ENCODE measurements around the gene FERMT2. TPM values are rescaled to one million over a fixed set of nuclear protein-coding genes. Genes with fewer than 3 reads are reported as not detected.
"Not testable (repeated sequence)": the region's sequence is repeated elsewhere in the genome, so short reads cannot be mapped to it uniquely, and the experiment has no call there.

FERMT2 gene
- polyA plus RNA-seq, 1 donor from 2014 or later: not detected

DNA sequence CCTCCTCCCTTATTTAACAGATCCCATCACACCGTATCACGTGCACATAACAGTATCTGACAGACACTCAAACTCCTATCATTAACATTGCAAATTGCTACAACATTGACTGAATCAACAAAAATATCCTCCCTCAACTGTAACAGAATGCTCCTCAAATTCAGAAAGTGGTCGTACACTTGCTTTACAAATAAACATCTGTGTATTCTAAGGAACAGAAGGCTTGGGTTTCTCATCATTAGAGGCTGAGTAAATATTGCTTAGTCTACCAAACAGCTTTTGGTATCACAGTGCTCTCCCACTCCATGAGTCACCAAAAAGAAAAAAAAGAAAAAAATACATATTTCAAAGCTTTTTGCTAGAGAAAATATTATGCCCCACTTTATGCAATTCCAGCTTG, 23.9 kb downstream of the FERMT2 start:
- Mint-ChIP-seq H3K27ac (no peak overlapping the region), H3K27me3 (no peaks in the 10 kb centered on the region), H3K4me1 (no peaks in the 10 kb centered on the region), H3K9me3 (peaks cover 0 to 3% (median 0%) of the 10 kb centered on the region in 3 donors), H3K4me3 (no peak overlapping the region), H3K36me3 (peaks cover 2% of the 10 kb centered on the region)

DNA sequence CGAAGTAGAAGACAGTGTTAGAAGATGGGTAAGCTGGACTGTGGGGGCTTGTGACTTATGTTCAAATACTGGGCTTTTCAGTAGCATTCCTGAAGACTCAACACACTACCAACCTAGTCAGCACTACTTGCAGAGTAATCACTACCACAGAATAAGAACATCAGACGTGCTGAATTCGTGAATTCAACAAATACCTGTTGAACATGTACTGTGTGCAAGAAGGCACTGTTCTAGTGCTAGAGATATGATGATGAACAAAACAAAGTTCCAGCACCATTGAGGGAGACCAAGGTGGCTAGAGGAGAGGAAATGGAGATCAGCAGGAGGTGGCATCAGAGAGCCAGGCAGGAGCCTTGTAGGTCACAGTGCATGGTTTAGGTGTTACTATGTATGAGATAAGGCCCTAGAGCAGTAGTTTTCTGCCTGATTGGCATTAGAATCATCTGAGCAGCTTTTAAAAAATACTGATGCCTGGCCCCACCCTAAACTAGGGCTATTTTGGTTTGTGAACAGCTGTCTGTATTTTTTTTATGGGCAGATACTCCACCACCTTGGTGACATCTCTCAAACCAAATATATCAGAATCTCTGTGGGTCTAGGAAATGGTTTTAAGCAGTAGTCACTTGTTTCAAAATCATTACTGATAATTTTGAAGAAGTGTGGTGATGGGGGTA, 26.8 kb downstream of the FERMT2 start:
- H3K9me3 Mint-ChIP-seq: peaks cover 0 to 1% (median 0%) of the 10 kb centered on the region in 3 donors
- H3K27me3 Mint-ChIP-seq: peaks cover 2% of the 10 kb centered on the region
- peaks cover 3% of the 10 kb centered on the region for H3K36me3 Mint-ChIP-seq
- no peaks in the 10 kb centered on the region for H3K4me1 Mint-ChIP-seq
- no peak overlapping the region for H3K4me3 Mint-ChIP-seq
- no peak overlapping the region for H3K27ac Mint-ChIP-seq

DNA sequence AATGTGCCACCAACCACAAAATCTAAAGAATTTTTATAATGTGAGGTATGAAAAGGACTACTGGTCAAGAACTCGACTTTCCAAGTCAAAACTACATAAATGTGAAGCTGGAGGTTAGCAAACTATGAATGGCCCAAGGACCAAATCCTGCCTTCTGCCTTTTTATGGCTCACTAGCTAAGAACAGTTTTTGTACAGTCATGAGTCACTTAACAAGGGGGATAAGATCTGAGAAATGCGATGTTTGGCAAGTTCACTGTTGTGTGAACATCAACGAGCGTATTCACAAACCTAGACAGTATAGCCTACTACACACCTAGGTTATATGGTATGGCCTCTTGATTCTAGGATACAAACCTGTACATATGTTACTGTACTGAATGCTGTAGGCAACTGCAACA, 28.2 kb downstream of the FERMT2 start:
- H3K4me3 Mint-ChIP-seq: no peak overlapping the region
- peaks cover 3% of the 10 kb centered on the region for H3K36me3 Mint-ChIP-seq
- H3K9me3 Mint-ChIP-seq: peaks cover 0 to 1% (median 0%) of the 10 kb centered on the region in 3 donors
- H3K27ac Mint-ChIP-seq: no peak overlapping the region
- H3K27me3 Mint-ChIP-seq: peaks cover 2% of the 10 kb centered on the region
- peaks cover 5 to 8% (median 7%) of the 10 kb centered on the region in 3 donors for H3K4me1 Mint-ChIP-seq

DNA sequence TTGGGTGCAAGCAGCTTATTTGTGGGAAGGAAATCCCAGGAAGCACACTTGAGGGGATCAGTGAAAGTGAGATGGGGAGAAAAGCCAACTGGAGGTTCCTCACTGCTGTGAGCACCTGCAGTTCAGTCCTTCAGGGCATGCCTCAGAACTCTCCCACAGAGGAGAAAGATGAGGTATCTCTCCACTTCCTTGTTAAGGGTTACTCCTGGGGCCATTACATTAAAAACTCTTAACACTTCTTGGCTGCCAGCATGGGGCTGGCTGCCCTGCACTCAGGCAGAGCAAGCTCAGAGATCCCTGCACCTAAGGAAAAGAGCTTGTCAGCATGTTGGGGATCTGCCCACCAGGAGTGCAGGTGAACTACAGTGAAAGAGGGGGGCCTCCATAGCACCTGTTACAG, 28.8 kb downstream of the FERMT2 start:
- Mint-ChIP-seq H3K27ac (no peak overlapping the region), H3K4me3 (no peak overlapping the region), H3K4me1 (peaks cover 7 to 13% (median 9%) of the 10 kb centered on the region in 3 donors), H3K9me3 (peaks cover 0 to 1% (median 0%) of the 10 kb centered on the region in 3 donors), H3K36me3 (peaks cover 3% of the 10 kb centered on the region), H3K27me3 (peaks cover 2% of the 10 kb centered on the region)

DNA sequence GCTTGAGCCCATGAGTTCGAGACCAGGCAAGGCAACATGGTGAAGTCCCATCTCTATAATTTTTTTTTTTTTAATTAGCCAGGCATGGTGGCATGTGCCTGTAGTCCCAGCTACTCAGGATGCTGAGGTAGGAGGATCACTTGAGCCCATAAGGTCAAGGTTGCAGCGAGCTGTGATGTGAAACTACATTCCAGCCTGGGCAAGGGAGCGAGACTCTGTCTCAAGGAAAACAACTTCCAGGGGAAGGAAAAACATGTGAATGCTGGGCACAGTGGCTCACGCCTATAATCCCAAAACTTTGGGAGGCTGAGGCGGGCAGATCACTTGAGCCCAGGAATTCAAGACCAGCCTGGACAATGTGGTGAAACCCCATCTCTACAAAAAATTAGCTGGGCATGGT, 30.4 kb downstream of the FERMT2 start:
- not testable (repeated sequence) for H3K27me3 Mint-ChIP-seq, H3K36me3 Mint-ChIP-seq, H3K9me3 Mint-ChIP-seq, H3K4me3 Mint-ChIP-seq
- peaks cover 7 to 13% (median 10%) of the 10 kb centered on the region in 3 donors for H3K4me1 Mint-ChIP-seq
- peak overlapping the region in 1 of 3 donors; percentile 34 for H3K27ac Mint-ChIP-seq

DNA sequence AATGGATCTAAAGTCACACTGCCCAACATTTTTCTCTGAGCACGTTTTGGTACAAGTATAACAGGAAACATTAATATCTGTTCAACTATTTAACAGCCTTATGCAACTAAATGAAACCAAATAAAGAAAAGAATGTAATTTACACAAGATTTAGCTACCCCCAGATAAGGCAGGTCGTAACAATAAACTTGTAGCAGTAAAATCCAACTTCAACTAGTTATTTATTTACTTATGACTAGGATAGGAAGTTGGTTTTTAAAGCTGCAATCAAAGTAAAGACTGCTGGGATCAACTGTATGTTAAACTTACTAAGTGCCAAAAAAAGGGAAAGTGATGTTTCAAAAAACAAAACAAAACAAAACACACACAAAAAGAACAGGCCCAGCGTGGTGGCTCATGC, 30.9 kb downstream of the FERMT2 start:
- Mint-ChIP-seq H3K4me1 (peaks cover 7 to 13% (median 10%) of the 10 kb centered on the region in 3 donors), H3K9me3 (peaks cover 0 to 1% (median 0%) of the 10 kb centered on the region in 3 donors), H3K27me3 (peaks cover 2% of the 10 kb centered on the region), H3K27ac (peak overlapping the region in 1 of 3 donors; percentile 34), H3K36me3 (peaks cover 1% of the 10 kb centered on the region), H3K4me3 (no peak overlapping the region)

DNA sequence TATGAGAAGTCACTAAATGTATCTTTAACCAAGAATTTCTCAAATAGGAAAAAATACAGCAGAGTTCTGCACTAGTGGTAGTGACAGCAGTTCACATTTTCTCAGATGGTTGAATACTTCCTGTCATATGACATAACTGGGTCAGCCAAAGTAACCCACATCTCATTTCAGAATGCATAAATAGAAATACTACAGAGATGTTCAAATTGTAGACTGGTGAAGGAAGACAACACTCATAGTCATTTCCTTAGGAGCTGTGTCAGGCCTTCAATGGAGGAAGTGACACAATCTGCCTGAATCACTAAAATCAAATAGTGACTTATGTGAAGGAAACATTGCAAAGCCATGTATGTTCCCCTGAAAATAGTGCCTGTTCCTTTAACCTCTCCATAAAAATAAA, 32.4 kb downstream of the FERMT2 start:
- Mint-ChIP-seq H3K4me3 (peak overlapping the region in 1 of 4 donors; percentile 49), H3K36me3 (peaks cover 1% of the 10 kb centered on the region), H3K9me3 (peaks cover 0 to 1% (median 0%) of the 10 kb centered on the region in 3 donors)

DNA sequence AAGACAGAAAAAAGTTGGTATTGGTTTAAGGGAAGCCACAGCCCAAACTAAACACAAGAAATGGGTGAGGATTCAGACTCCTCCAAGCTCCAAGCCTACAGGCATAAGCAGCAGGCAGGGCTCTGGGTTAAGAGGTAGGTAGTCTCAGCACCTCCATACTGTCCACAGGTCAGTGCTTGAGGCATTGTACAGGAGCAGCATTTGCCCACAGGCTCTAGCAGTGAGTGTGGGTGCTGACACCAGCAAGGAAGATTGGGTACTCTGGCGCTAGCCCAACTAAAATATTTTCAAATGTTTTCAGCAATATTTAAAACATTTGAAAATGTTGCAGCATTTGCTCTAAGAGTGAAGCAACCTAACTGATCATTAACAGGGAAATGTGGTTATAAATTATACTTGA, 33.1 kb downstream of the FERMT2 start:
- H3K9me3 Mint-ChIP-seq: peaks cover 0 to 1% (median 0%) of the 10 kb centered on the region in 3 donors
- peaks cover 7 to 18% (median 10%) of the 10 kb centered on the region in 3 donors for H3K4me1 Mint-ChIP-seq
- H3K36me3 Mint-ChIP-seq: peaks cover 1% of the 10 kb centered on the region
- peaks cover 2% of the 10 kb centered on the region for H3K27me3 Mint-ChIP-seq
- no peak overlapping the region for H3K27ac Mint-ChIP-seq
- no peak overlapping the region for H3K4me3 Mint-ChIP-seq

More for the DNA sequence above, 32.4 kb downstream of the FERMT2 start:
- peaks cover 7 to 15% (median 10%) of the 10 kb centered on the region in 3 donors for H3K4me1 Mint-ChIP-seq
- H3K27ac Mint-ChIP-seq: peak overlapping the region in 1 of 3 donors; percentile 71
- H3K27me3 Mint-ChIP-seq: peaks cover 2% of the 10 kb centered on the region

DNA sequence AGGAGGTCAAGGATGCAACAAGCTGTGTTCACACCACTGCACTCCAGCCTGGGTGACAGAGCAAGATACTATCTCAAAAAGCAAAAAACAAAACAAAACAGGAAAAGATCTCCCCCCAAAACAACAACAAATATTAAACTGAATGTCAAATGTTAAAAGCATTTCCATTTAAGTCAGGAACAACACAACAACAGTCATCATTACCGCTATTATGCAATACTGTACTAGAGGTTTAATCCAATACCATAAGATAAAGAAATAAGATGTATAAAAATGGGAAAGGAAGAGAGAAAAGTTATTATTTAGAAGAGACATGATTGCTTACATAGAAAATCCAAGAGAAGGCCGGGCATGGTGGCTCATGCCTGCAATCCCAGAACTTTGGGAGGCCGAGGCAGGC, 36.6 kb downstream of the FERMT2 start:
- no peaks in the 10 kb centered on the region for H3K36me3 Mint-ChIP-seq
- H3K27ac Mint-ChIP-seq: no peak overlapping the region
- no peaks in the 10 kb centered on the region for H3K27me3 Mint-ChIP-seq
- peaks cover 7 to 18% (median 10%) of the 10 kb centered on the region in 3 donors for H3K4me1 Mint-ChIP-seq
- H3K9me3 Mint-ChIP-seq: no peaks in the 10 kb centered on the region
- H3K4me3 Mint-ChIP-seq: no peak overlapping the region

DNA sequence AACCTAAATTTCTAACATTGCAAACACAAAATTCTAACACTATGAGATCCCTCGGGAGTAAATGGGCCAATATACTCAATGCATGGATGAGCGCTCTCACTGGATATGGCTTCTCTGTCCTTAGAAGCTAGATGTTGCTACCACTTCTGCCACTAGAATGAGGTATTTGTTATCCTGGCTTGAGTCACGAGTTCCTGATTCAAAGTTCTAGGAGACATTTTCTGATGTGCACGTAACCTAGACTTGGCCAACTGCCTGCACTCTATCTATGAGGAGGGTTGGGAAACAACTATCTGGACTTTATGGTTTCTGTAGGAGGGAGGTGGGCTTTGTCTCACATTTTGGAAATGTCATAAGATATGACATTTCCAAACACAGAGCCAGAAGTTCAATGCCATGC, 37.6 kb downstream of the FERMT2 start:
- Mint-ChIP-seq H3K36me3 (no peaks in the 10 kb centered on the region), H3K27ac (no peak overlapping the region)

DNA sequence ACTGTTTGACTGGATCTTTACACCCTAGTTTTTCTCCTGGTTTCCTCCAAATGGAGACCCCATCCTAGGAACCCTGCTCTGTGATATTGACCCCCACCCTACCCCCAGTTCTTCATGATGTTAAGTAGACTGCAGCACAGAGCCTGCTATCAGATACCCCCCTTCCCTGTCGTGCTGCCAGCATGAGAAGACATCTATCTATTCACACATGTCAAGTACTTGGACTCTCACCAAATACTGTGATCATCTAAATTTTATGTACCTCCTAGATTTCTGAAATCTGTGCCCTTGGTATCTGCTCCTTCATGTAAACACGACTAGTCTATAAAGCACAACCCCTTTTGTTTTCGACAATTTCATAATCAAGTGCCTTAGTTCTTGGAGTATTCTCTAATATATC, 38.9 kb downstream of the FERMT2 start:
- Mint-ChIP-seq H3K27ac (no peak overlapping the region), H3K9me3 (no peaks in the 10 kb centered on the region), H3K36me3 (no peaks in the 10 kb centered on the region), H3K4me3 (no peak overlapping the region), H3K27me3 (no peaks in the 10 kb centered on the region), H3K4me1 (peaks cover 0 to 6% (median 3%) of the 10 kb centered on the region in 3 donors)

More for the DNA sequence above, 37.6 kb downstream of the FERMT2 start:
- H3K4me1 Mint-ChIP-seq: peaks cover 3 to 13% (median 6%) of the 10 kb centered on the region in 3 donors
- no peaks in the 10 kb centered on the region for H3K27me3 Mint-ChIP-seq
- no peak overlapping the region for H3K4me3 Mint-ChIP-seq
- no peaks in the 10 kb centered on the region for H3K9me3 Mint-ChIP-seq

DNA sequence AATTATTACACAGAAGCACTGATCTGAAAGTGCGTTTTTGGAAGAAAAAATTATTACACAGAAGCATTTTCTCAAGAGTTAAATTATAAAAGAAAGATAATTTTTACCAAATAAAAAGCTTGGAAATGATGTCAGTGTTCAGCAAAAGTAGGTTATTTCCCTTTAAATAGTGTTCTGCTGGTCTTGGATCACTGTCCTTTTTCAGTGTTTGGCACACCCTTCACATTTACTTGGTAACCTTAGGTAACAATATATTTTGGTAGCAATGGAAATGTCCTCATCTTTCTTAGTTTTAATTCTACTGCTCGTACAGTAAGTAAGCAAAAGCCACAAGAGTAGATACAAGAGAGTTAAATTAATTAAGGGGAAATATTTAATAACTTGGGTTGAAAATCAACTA, 40.3 kb downstream of the FERMT2 start:
- H3K27ac Mint-ChIP-seq: no peak overlapping the region
- peaks cover under 1% of the 10 kb centered on the region for H3K27me3 Mint-ChIP-seq
- H3K9me3 Mint-ChIP-seq: no peaks in the 10 kb centered on the region

DNA sequence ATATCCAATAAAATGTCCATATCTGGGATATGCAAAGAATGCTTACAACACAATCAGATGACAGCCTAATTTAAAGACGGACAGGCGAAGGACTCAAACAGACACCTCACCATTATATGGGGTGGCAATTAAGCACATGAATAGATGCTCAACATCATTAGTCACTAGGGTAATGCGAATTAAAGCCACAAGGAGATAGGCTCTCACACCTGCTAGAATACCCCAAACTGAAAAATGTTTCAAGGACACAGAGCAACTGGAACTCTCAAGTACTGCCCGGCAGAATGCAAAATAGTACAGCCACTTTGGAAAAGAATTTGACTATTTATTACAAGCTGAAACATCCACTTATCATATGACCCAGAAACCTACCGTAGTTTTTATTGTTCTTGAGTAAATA, 42.9 kb downstream of the FERMT2 start:
- no peaks in the 10 kb centered on the region for H3K36me3 Mint-ChIP-seq
- H3K9me3 Mint-ChIP-seq: no peaks in the 10 kb centered on the region
- H3K27ac Mint-ChIP-seq: no peak overlapping the region

More for the DNA sequence above, 40.3 kb downstream of the FERMT2 start:
- H3K4me1 Mint-ChIP-seq: peaks cover 0 to 6% (median 2%) of the 10 kb centered on the region in 3 donors
- H3K36me3 Mint-ChIP-seq: no peaks in the 10 kb centered on the region
- H3K4me3 Mint-ChIP-seq: no peak overlapping the region

DNA sequence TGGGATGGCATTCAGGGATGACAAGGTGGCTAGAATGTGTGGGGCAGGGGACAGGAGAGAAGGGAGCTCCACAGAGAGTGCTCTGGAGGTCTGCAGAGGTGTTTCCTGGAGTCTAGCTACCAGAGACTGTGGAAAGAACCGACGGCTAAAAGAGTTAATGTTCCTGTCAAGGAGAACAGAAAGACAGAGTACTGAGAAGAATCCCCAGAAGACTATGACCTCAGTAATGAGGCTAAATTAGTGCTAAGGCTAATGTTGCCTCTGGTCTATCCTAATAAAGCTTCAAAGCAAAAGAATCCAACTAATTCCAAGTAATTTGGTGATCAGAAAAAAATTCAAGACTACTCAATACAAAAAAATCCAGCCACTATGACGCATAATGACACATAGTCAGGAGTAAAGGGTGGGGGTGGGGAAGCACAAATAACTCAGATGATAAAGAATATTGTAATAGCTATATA, 44.7 kb downstream of the FERMT2 start:
- Mint-ChIP-seq H3K27ac (no peak overlapping the region), H3K36me3 (no peaks in the 10 kb centered on the region), H3K4me3 (no peak overlapping the region), H3K4me1 (peaks cover 0 to 2% (median 0%) of the 10 kb centered on the region in 3 donors), H3K9me3 (no peaks in the 10 kb centered on the region), H3K27me3 (peaks cover 7% of the 10 kb centered on the region)

More for the DNA sequence above, 42.9 kb downstream of the FERMT2 start:
- Mint-ChIP-seq H3K4me1 (peaks cover 0 to 2% (median 0%) of the 10 kb centered on the region in 3 donors), H3K4me3 (no peak overlapping the region), H3K27me3 (peaks cover 2% of the 10 kb centered on the region)

DNA sequence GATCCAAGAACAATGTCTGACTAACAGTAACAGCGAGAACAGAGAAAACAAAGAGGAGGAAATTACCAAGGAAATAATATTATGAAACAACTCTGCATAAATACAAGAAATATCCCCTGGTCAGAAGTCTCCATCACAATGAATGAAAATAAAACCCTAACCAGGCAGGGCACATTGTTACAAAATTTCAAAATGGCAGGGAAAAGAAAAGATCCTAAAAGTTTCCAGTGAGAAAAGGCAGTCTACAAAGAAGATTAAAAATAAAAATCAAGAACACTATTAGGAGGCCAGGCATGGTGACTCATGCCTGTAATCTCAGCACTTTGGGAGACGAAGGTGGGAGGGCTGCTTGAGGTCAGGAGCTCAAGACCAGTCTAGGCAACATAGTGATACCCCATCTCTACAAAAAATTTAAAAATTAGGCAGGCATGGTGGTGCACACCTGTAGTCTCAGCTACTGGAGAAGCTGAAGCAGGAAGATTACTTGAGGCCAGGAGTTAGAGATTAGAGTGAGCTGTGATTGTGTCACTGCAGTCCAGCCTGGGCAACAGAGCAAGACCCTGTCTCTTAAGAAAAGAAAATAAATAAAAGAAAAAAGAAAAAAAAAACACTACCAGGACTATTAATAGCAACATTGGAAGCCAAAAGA, 47.8 kb downstream of the FERMT2 start:
- Mint-ChIP-seq H3K4me1 (peaks cover 0 to 2% (median 0%) of the 10 kb centered on the region in 3 donors), H3K27ac (no peak overlapping the region), H3K27me3 (peaks cover 9% of the 10 kb centered on the region), H3K9me3 (no peaks in the 10 kb centered on the region), H3K36me3 (no peaks in the 10 kb centered on the region), H3K4me3 (no peak overlapping the region)

Data from IgD-negative memory B cell (primary cell).